PC-9 (cell line): ENCODE measurements around the gene ELL3.

Source experiments
- CTCF ChIP-seq: fragments of 200-600 bp; sonication (generic); conservative IDR thresholded peaks from 2 replicates; pipeline ENCODE4 v1.6.1; 2017; ENCODE audit warnings: mixed run types, antibody characterized with exemption, mild to moderate bottlenecking, moderate library complexity
- EZH2 ChIP-seq: fragments of 200-600 bp; sonication (generic); IDR thresholded peaks from 2 replicates; pipeline ENCODE4 v1.8.0; 2017; ENCODE audit warnings: antibody characterized with exemption, low read depth

GRCh38 chr15:43789409-43789808 lies 12.6 kb upstream of the ELL3 start:
- TF ChIP-seq CTCF, result no peak
- no peak for TF ChIP-seq EZH2
